Activated CD4-positive, CD25-positive, alpha-beta regulatory T cell treated with anti-CD3 and anti-CD28 coated beads, Interleukin-2, amount 50 U/mL, for 16 hours (primary cell): ENCODE data around the gene GMDS.

Source experiments
- DNase-seq: peaks from one replicate; pipeline ENCODE4 v3.0.0-alpha.2; 2020; ENCODE audit warnings: low read depth, low spot score

The GMDS gene

DNA sequence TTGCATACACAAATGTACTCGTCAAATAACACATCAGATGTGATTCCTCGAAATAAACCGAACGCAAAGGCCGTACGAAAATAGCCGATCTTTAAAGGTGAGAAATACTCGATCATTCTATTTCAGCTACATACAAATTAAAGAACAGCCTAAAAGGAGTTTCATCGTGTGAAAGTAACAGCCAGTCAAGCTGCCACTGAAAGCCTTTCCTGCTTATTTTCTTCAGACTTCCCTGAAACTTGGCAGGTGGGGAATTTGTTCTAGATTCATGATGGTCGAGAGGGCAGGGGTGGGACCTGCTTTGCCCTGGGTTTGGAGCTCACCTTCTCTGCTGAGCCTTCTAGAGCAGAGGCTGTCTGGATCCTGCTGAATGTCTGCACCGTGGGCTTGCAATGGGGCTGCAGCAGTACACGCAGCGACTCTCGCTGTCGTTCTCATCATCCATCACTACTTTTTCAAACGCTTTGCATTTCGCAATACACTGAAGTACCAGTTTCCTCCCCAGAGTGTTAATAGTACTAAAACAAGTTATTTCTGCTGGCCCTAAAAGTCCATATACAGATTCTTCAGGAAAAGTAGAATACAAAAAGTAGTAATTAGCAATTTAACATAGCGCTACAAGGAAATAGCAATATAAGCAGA lies 619.5 kb downstream of the GMDS start:
- no peak for DNase-seq

DNA sequence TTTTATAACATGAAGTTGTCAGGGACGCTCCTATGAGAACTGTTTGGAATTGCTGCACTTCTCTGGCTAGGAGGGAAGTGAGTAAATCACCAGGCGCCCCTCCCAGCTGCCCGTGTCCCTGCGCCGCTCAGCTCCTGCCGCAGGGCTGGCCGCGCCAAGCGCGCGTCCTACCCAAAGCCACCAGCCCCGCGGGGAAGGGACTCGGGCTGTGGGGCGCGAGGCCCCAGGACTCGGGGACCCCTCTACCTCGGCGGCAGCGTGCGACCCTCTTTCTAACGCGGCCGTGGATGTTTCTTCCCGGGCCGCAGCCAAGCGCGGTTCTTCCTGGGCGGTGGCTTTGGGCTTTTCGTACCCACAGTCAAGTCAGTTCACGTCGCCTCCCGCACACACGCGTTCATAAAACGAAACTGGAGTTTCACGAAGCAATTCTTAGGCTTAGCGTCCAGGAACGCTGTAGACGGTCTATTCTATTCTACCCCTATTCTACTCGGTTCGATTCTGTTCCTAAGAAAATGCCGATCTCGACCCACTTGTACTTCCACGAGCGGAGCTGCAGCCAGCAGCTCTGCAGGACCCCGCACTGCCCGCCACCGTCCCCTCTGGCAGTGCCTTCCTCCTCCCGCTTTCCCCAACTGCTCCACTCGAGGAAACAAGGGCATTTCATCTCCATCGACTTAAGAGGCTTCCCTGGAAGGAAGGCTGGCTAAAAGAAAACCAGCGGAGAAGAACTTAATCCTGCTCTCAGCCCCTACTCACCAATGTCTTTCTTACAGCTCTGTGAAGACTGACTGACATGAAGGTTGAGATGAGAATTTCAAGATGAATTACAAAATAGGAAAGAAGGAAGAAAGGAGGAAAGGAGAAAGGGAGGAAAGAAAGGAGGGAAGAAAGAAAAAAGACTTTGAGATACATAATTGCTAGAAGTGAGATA lies 620.3 kb downstream of the GMDS start:
- no peak for DNase-seq

DNA sequence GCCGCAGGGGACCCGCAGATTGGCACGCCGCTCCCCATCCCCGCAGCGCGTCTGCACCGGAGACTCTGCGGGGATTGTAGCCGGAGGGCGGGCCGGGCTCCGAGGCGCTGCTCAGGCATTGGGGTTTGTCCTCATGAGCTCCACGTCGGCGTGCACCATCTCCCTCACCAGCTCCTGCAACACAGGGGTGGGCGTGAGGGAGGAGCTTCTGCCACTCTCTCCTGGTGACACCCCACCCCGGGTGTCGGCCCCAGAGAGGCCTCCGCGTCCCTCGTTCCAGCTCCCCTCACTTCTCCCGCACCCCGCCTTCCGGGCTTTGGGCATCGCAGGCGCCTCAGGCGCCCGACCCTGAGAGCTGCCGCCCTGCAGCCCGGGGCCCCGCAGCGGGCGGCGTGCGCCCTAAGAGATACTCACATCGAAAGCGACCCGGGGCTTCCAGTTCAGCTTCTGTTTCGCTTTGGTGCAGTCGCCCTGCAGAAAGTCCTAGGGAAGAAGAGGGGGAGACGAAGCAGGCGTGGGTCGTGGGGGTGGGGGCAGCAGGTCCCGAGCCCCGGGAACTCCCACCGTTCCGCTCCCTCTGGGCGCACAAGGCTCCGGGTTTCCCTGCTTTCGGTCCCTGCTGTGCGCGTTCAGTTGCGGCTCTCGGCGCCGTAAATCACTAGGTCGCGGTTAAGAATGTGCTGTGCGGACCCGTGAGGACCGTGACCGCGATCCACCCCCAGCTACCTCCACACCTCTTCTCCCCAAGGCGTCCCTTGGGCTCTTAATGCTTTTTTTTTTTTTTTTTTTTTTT lies 621.2 kb downstream of the GMDS start:
- no peak for DNase-seq

DNA sequence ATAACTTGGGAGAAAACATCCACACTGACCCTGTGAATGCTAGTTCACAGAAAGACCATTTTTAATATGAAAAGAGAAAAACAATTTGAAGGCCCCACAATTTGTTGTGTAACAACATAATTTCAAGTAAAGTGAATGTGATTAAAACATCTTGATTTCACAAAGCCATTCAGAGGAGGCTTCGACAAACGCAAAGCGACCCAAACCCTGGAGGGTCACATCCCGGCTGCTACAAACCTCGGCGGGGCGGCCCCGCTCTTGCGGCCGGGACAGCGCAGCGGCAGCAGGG lies 621.7 kb downstream of the GMDS start:
- DNase-seq = no peak

- DNase-seq = no peak
Measured at GRCh38 chr6:1622851-1623768, 622.3 kb downstream of the GMDS start.

- no peak for DNase-seq
Measured at GRCh38 chr6:1622220-1622850, 623.1 kb downstream of the GMDS start.

DNA sequence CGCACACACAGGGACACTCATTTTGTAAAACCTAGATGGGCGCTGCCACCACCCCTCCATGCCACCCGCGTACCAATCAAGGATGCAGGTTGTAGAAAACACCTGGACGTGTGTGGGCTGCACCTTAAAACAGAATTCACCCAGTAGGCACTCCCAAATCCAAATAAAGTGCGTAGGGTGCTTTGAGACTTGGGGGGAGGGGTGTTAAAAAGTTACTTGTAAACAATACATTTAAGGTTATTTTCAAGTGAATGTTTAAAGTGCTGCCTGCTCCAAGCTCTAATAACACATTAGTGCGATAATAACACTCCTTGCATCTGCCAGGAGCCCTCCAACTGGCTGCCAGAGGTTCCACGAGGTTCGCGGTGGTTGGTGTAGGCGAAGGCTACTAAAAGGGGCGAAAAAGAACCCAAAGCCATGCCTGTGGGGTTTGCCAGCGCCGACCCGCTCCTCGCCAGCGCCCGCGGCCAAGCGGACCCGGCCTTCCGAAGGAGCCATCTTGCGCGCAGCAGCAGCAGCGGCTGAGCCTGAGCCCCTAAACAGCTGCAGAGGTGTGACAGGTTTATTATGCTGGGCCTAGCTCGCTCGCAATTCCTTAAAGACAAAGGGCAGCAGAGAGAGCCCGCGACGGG lies 624.2 kb downstream of the GMDS start:
- DNase-seq = no peak

- DNase-seq = no peak
Measured at GRCh38 chr6:1620504-1621069, 624.8 kb downstream of the GMDS start.

DNA sequence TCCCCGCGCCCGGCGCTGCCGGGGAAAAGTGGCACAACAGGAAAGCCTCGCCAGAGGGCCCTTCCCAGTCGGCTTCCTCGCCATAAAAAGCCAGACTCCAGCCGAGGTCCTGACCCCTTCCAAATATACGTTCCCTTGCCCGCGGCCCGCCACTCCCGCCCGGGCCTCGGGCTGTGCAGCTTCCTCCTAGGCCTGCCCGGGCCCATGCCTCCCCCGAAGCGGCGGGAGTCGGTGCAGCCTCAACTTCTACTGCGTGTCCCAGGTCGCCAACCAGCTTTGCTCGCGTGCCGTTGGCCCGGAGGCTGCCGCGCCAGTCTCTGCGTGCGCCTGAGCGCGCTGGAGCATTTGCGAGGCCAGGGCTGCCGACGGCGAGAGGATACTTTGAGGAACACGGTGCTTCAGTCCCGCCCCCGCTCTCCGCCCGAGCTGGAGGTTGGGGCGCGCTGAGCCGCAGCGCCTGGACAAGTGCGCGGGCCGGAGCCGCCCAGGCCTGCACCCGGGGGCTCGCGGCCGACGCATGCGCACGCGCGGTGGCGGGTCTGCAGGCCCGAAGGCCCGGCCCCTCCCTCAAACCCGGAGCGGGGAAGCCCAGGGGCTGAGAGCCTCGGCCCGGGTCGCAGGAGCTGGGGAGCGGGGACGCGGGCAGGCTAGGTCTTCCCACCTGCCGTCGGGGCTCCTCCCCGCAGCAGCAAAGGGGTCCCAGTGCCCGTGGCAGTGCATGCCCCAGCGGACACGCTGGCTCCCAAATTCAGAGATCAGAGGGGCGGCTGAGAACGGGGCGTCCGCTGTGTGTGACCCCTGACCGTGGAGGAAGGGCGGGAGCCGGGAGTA lies 625.5 kb downstream of the GMDS start:
- no peak for DNase-seq

GRCh38 chr6:1619098-1619672 lies 626.2 kb downstream of the GMDS start:
- no peak for DNase-seq

DNA sequence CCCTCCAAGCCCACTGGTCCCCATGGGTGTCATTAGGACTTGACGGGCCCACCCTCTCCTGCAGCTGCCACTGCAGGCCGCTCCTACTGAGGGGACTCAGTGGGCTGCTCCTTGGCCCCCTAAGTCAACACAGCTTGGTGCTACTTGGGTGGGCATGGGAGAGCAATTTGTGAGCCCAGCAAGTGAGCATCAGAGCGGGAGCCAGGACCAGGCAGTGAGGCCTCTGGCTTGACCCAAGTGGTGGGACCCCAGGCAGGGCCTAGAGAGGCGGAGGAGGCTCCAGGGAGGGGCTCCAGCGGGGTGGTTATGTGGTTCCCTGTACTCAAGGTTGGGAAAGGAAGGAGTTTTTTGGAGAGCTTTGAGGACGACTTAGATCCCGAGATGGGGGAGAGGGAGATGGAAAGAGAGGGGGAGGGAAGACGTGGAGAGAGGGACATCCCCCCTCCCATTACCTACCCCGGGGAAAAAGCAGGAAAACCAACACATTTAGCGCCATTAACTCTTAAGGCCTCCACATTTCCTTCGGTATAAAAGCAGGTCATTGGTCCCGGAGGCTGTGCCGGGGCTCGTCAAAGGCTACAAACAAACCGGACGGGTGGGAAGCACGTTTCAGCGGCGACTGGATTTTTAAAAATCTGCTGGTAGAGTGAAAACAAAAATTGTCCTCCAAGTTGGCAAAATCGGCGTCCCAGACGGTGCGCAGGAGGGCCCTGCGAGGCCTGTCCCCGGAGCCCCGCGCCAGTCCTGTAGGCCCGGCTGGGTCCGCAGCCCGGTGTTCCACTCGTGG lies 626.9 kb downstream of the GMDS start:
- DNase-seq = no peak

- DNase-seq = no peak
Measured at GRCh38 chr6:1617466-1618310, 627.7 kb downstream of the GMDS start.

DNA sequence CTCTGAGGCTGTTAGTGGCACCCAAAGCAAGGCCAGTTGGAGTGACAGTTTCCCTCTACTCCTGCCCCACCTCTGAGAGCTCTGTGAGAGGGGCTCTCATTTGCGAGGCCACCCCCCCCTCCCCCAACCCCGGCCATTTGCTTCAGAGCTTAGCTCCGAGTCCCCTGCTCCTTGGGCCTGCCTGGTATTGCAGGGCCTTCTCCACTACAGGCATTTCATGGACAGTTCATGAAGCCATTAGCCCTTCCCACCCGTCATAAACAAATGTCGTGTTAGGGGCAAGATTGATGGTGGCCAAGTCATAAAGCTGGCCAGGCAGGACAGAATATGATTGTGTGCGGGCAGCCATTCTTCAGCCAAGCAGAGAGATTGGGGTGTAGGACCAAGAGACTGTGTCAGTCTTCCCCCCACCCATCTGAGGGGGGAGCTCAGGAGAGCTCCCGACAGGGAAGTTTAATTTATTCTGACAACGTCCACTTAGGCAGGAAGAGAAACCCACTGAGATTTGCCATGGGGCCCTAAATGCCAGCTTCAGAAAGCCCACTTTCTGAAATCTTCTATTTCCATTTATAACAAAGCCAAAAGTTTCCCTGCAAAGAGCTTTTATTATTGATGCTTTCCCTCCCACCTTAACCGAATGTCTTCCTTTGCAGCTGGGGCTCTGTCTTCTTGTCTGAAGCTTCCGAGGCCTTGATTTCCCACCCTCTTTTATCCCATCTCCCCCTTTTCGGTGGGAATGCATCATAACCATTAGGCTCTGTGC lies 628.5 kb downstream of the GMDS start:
- DNase-seq = no peak

DNA sequence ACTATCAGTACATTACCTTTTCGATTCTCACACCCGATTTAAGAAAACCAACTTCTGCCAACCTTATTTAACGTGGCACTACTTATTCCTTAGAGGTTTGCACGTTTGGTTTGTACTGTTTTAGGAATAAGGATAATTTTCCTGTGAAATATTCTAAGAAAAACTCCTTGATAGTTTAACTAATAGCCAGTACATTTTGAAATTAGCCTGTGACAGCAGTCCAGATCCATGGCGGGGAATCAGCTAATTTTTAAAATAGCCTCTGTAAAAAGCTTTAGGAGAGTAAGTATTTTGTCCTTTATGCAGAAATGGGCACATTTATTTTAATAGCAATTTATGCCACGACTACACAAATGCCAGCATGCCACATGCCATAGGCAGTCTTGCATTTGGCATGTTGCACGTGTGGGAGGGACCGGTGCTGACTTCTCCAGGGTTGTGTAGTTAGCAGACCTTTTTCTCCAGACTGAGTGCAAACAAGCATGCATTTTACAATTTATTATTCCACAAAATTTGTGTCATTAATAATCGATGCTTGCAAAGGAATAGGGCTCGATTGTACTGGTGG lies 629.5 kb downstream of the GMDS start:
- DNase-seq = no peak

GRCh38 chr6:1615151-1615852 lies 630.1 kb downstream of the GMDS start:
- DNase-seq = no peak
